PC-9 (cell line): ENCODE measurements around the gene RIPK4. TPM values are rescaled to one million over a fixed set of nuclear protein-coding genes. Genes with fewer than 3 reads are reported as not detected.

ENCODE experiments used
- BruUV-seq: library from RNA; stranded (reverse); fragments of 400-500 nt; replicated peaks from 2 replicates; lab custom pipeline; 2021; lab: Mats Ljungman, UMichigan
- CTCF ChIA-PET: fragments of 300-600 bp; sonication (Branson Sonifier 250); formaldehyde crosslinking; loops from one replicate; lab custom pipeline; 2022; ENCODE audit warnings: antibody characterized with exemption; lab: Charles Lee
- POLR2A ChIA-PET: fragments of 300-600 bp; sonication (Branson Sonifier 250); formaldehyde crosslinking; loops from one replicate; lab custom pipeline; 2022; ENCODE audit warnings: antibody characterized with exemption; ENCODE audit not compliant: unreplicated experiment; lab: Charles Lee
- DNase-seq, 2 experiments: peaks; one replicate each; pipeline versions ENCODE4 v3.0.0 to v3.0.0-alpha.2; 2015 to 2022; ENCODE audit warnings: mixed read lengths in 1 of 2
- H2AFZ ChIP-seq: fragments of 200-600 bp; sonication (generic); 2 replicates; pipeline ENCODE4 v1.8.1; 2017; ENCODE audit warnings: antibody characterized with exemption
- H3F3A ChIP-seq: fragments of 200-600 bp; sonication (generic); 2 replicates; pipeline ENCODE4 v1.8.1; 2017; ENCODE audit warnings: antibody characterized with exemption, mild to moderate bottlenecking, low read depth; ENCODE audit not compliant: insufficient read depth
- H3K27ac ChIP-seq: fragments of 200-600 bp; sonication (generic); 2 replicates; pipeline ENCODE4 v1.6.1; 2016; ENCODE audit warnings: mixed run types
- H3K27me3 ChIP-seq: fragments of 200-600 bp; sonication (generic); 2 replicates; pipeline ENCODE4 v1.6.1; 2016; ENCODE audit warnings: low read depth, mixed run types; ENCODE audit not compliant: insufficient read depth
- H3K36me3 ChIP-seq: fragments of 200-600 bp; sonication (generic); 2 replicates; pipeline ENCODE4 v1.6.1; 2016; ENCODE audit warnings: low read depth, mixed run types
- H3K4me1 ChIP-seq: fragments of 200-600 bp; sonication (generic); replicated peaks from 2 replicates; pipeline ENCODE4 v1.6.1; 2016; ENCODE audit warnings: mixed run types; ENCODE audit not compliant: insufficient read depth
- H3K4me2 ChIP-seq: fragments of 200-600 bp; sonication (generic); 2 replicates; pipeline ENCODE4 v1.6.1; 2017; ENCODE audit warnings: mixed run types
- H3K4me3 ChIP-seq: fragments of 200-600 bp; sonication (generic); 2 replicates; pipeline ENCODE4 v1.6.1; 2016; ENCODE audit warnings: mixed run types
- H3K79me2 ChIP-seq: fragments of 200-600 bp; sonication (generic); 2 replicates; pipeline ENCODE4 v1.6.1; 2017; ENCODE audit warnings: low read depth, mixed run types
- H3K9me2 ChIP-seq: fragments of 200-600 bp; sonication (generic); 2 replicates; pipeline ENCODE4 v1.8.1; 2017; ENCODE audit warnings: mild to moderate bottlenecking; ENCODE audit not compliant: insufficient read depth
- H3K9me3 ChIP-seq: fragments of 200-600 bp; sonication (generic); 2 replicates; pipeline ENCODE4 v1.8.1; 2016; ENCODE audit warnings: low read depth; ENCODE audit not compliant: insufficient read depth
- H4K20me1 ChIP-seq: fragments of 200-600 bp; sonication (generic); 2 replicates; pipeline ENCODE4 v1.8.1; 2017; ENCODE audit not compliant: insufficient read depth
- CTCF ChIP-seq: fragments of 200-600 bp; sonication (generic); conservative IDR thresholded peaks from 2 replicates; pipeline ENCODE4 v1.6.1; 2017; ENCODE audit warnings: mixed run types, antibody characterized with exemption, mild to moderate bottlenecking, moderate library complexity
- EZH2 ChIP-seq: fragments of 200-600 bp; sonication (generic); IDR thresholded peaks from 2 replicates; pipeline ENCODE4 v1.8.0; 2017; ENCODE audit warnings: antibody characterized with exemption, low read depth
- intact Hi-C: fragments of 100-400 bp; cut with micrococcal nuclease; formaldehyde crosslinking; loops from one replicate; pipeline ENCODE4 v1.10.0; 2022; ENCODE audit not compliant: unreplicated experiment
- total RNA-seq: library from RNA; stranded (reverse); gene quantifications from 2 replicates; pipeline ENCODE4 v1.2.3, GENCODE V29; 2021

RIPK4 gene
- total RNA-seq, 1 experiment from 2014 or later = 30.1 TPM

DNA sequence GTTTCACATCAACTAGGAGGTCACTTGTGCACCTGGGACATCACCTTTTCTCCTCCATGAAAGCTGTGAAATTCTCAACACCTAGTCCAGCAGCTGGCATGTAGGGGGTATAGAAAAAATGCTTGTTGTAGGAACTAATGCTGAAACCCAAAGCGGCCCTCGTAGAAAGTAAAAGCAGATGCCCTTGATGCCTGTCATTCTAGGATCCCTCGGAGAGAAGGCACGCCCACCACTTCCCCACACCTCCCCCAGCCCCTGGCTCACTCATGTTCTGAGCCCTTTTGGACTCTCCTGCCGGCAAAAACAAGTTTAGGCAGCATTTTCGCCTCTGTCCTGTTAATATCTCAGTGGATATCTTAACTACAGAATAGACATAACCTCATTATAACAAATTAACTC lies 36.5 kb downstream of the RIPK4 start:
- Histone ChIP-seq H2AFZ (no peak overlapping the region), H3K79me2 (0 out of 2 replicates have a peak, but pooled peaks cover 4% of the 10 kb centered on the region), H3K27me3 (no peaks in the 10 kb centered on the region), H4K20me1 (no peaks in the 10 kb centered on the region), H3F3A (peaks cover 46% of the 10 kb centered on the region), H3K4me1 (peaks cover 60% of the 10 kb centered on the region), H3K9me2 (no peaks in the 10 kb centered on the region), H3K4me3 (no peak overlapping the region), H3K4me2 (no peak overlapping the region), H3K9me3 (no peaks in the 10 kb centered on the region), H3K27ac (no peak overlapping the region), H3K36me3 (no peaks in the 10 kb centered on the region)
- TF ChIP-seq EZH2 = no peak
- no peak for TF ChIP-seq CTCF
- no peak for DNase-seq
- intact Hi-C loops = no loop called here
- BruUV-seq = no TSS peak
- POLR2A ChIA-PET = no interaction called here
- CTCF ChIA-PET = no interaction called here

GRCh38 chr21:41729701-41730366 lies 37.0 kb downstream of the RIPK4 start:
- POLR2A ChIA-PET = no interaction called here
- Histone ChIP-seq H3K27me3 (no peaks in the 10 kb centered on the region), H2AFZ (no peak overlapping the region), H3K4me1 (peaks cover 59% of the 10 kb centered on the region), H3K36me3 (no peaks in the 10 kb centered on the region), H4K20me1 (no peaks in the 10 kb centered on the region), H3K79me2 (0 out of 2 replicates have a peak, but pooled peaks cover 4% of the 10 kb centered on the region), H3K27ac (no peak overlapping the region), H3K9me3 (no peaks in the 10 kb centered on the region), H3K4me2 (no peak overlapping the region), H3K9me2 (no peaks in the 10 kb centered on the region), H3K4me3 (no peak overlapping the region), H3F3A (peaks cover 42% of the 10 kb centered on the region)
- DNase-seq = no peak
- no TSS peak for BruUV-seq
- intact Hi-C loops = no loop called here
- CTCF ChIA-PET = no interaction called here
- TF ChIP-seq CTCF (no peak), EZH2 (no peak)

- peaks cover 35% of the 10 kb centered on the region for H3F3A ChIP-seq
- CTCF ChIA-PET = no interaction called here
- peak overlapping the region; percentile 93 for H3K27ac ChIP-seq
- no peaks in the 10 kb centered on the region for H4K20me1 ChIP-seq
- no peak for TF ChIP-seq EZH2
- TF ChIP-seq CTCF = no peak
- H3K4me3 ChIP-seq = no peak overlapping the region
- H3K4me2 ChIP-seq = peak overlapping the region; percentile 66
- no peak overlapping the region for H2AFZ ChIP-seq
- no peaks in the 10 kb centered on the region for H3K9me3 ChIP-seq
- no peaks in the 10 kb centered on the region for H3K27me3 ChIP-seq
- no TSS peak for BruUV-seq
- peaks cover 53% of the 10 kb centered on the region for H3K4me1 ChIP-seq
- no peak for DNase-seq
- intact Hi-C loops = loop anchor here (1.0 to 2.0 kb wide), 5 partner anchors 21 to 89 kb away; no protein-coding TSS in a partner anchor
- POLR2A ChIA-PET = interaction anchor here (0.6 to 0.7 kb wide), 4 partner anchors 10 to 559 kb away, joined by 3 to 11 read pairs (median 4); no protein-coding TSS in a partner anchor
- H3K79me2 ChIP-seq = 0 out of 2 replicates have a peak, but pooled peaks cover 4% of the 10 kb centered on the region
- no peaks in the 10 kb centered on the region for H3K36me3 ChIP-seq
- no peaks in the 10 kb centered on the region for H3K9me2 ChIP-seq
Observed at GRCh38 chr21:41727784-41728763, 38.8 kb downstream of the RIPK4 start.
